Neural progenitor cell (in vitro differentiated cells): ENCODE data around the gene EPHB1.

ENCODE experiments used
- EZH2 ChIP-seq: fragments of 200-600 bp; sonication (generic); IDR thresholded peaks from 2 replicates; pipeline ENCODE4 v1.6.1; 2017; ENCODE audit warnings: antibody characterized with exemption, mild to moderate bottlenecking, moderate library complexity
- EZH2phosphoT487 ChIP-seq: fragments of 200-600 bp; sonication (generic); IDR thresholded peaks from 2 replicates; pipeline ENCODE4 v1.6.1; 2017; ENCODE audit warnings: antibody characterized with exemption
- TF ChIP-seq, protein P1 (sequence below): fragments of 200-600 bp; sonication (generic); IDR thresholded peaks from 2 replicates; pipeline ENCODE4 v1.5.1; 2017; ENCODE audit warnings: antibody characterized with exemption, mild to moderate bottlenecking

DNA sequence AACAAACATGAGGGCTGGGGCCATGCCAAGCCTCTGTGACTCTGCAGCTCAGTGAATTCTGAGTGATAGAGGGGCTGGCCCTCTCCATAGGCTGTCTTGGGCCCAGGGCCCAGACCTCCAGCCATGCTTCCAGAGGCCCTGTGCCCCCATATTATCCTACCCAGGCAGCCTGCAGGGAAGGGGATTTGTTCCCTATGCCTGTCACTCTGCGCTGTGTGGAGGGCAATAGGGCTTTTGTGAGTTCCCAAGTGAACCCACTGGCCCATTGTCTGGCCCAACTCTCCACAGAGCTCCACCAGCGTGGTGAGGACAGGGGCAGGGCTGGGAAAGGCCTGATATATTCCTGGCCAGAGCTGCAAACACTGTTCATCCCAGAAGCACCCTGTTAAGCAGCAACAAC lies 113.2 kb downstream of the EPHB1 start:
- TF ChIP-seq, protein P1, sequence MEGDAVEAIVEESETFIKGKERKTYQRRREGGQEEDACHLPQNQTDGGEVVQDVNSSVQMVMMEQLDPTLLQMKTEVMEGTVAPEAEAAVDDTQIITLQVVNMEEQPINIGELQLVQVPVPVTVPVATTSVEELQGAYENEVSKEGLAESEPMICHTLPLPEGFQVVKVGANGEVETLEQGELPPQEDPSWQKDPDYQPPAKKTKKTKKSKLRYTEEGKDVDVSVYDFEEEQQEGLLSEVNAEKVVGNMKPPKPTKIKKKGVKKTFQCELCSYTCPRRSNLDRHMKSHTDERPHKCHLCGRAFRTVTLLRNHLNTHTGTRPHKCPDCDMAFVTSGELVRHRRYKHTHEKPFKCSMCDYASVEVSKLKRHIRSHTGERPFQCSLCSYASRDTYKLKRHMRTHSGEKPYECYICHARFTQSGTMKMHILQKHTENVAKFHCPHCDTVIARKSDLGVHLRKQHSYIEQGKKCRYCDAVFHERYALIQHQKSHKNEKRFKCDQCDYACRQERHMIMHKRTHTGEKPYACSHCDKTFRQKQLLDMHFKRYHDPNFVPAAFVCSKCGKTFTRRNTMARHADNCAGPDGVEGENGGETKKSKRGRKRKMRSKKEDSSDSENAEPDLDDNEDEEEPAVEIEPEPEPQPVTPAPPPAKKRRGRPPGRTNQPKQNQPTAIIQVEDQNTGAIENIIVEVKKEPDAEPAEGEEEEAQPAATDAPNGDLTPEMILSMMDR: no peak
- TF ChIP-seq EZH2phosphoT487: no peak
- no peak for TF ChIP-seq EZH2
